Neural cell (in vitro differentiated cells): Measurements from ENCODE around the gene SPECC1.

Experiments
- EP300 ChIP-seq: fragments of 450-650 bp; conservative IDR thresholded peaks from 2 replicates; pipeline ENCODE4 v1.6.1; 2014; ENCODE audit warnings: antibody characterized with exemption, mild to moderate bottlenecking, moderate library complexity; ENCODE audit not compliant: poor library complexity, severe bottlenecking
- POLR2AphosphoS5 ChIP-seq: IDR thresholded peaks from 2 replicates; pipeline ENCODE4 v1.6.1; 2012
- SMC3 ChIP-seq: fragments of 450-650 bp; conservative IDR thresholded peaks from 2 replicates; pipeline ENCODE4 v1.6.1; 2014; ENCODE audit warnings: antibody characterized with exemption, mild to moderate bottlenecking, moderate library complexity; ENCODE audit not compliant: poor library complexity
- TAF1 ChIP-seq: IDR thresholded peaks from 2 replicates; pipeline ENCODE4 v1.6.1; 2012; ENCODE audit warnings: low read depth
- TF ChIP-seq, protein P1 (sequence below): fragments of 450-650 bp; IDR thresholded peaks from 2 replicates; pipeline ENCODE4 v1.5.1; 2014; ENCODE audit warnings: antibody characterized with exemption, mild to moderate bottlenecking, moderate library complexity; ENCODE audit not compliant: poor library complexity, severe bottlenecking
- TF ChIP-seq, protein P2 (sequence below): IDR thresholded peaks from 2 replicates; pipeline ENCODE4 v1.6.1; 2012; ENCODE audit warnings: borderline replicate concordance

DNA sequence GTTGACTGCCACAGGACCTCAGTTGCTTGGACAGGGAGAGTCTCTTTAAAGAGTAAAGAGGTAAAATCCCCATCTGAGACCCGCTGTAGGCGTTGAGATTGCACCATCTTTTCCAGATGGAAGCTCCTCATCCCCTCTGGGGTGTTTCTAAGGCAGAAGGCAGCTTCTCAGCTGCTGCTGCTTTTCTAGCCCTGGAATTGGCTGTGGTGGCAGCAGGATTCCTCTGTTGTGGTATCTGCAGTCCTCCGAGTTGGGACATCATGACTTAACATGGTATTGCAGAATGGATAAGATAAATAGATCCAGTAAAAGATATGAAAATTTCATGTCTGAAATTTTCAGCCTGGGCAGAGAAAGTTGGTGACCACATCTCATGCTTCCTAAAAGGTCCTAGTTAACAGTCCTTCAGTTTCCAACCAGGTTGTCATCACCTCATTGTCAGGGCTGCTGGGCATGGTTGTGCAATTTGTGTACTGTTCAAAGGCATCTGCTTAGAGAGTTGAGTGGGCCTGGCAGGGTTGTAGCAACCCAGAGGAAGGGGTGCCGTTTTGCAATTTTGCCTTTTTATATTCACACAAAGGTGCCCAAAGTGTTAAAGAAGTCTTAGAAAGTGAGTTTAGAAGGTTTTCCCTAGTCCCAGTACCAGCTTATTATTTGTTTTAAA, 150.4 kb downstream of the SPECC1 start:
- TF ChIP-seq, protein P1, sequence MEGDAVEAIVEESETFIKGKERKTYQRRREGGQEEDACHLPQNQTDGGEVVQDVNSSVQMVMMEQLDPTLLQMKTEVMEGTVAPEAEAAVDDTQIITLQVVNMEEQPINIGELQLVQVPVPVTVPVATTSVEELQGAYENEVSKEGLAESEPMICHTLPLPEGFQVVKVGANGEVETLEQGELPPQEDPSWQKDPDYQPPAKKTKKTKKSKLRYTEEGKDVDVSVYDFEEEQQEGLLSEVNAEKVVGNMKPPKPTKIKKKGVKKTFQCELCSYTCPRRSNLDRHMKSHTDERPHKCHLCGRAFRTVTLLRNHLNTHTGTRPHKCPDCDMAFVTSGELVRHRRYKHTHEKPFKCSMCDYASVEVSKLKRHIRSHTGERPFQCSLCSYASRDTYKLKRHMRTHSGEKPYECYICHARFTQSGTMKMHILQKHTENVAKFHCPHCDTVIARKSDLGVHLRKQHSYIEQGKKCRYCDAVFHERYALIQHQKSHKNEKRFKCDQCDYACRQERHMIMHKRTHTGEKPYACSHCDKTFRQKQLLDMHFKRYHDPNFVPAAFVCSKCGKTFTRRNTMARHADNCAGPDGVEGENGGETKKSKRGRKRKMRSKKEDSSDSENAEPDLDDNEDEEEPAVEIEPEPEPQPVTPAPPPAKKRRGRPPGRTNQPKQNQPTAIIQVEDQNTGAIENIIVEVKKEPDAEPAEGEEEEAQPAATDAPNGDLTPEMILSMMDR = no peak
- TF ChIP-seq POLR2AphosphoS5 (no peak), EP300 (no peak), SMC3 (no peak), TAF1 (no peak)
- TF ChIP-seq, protein P2, sequence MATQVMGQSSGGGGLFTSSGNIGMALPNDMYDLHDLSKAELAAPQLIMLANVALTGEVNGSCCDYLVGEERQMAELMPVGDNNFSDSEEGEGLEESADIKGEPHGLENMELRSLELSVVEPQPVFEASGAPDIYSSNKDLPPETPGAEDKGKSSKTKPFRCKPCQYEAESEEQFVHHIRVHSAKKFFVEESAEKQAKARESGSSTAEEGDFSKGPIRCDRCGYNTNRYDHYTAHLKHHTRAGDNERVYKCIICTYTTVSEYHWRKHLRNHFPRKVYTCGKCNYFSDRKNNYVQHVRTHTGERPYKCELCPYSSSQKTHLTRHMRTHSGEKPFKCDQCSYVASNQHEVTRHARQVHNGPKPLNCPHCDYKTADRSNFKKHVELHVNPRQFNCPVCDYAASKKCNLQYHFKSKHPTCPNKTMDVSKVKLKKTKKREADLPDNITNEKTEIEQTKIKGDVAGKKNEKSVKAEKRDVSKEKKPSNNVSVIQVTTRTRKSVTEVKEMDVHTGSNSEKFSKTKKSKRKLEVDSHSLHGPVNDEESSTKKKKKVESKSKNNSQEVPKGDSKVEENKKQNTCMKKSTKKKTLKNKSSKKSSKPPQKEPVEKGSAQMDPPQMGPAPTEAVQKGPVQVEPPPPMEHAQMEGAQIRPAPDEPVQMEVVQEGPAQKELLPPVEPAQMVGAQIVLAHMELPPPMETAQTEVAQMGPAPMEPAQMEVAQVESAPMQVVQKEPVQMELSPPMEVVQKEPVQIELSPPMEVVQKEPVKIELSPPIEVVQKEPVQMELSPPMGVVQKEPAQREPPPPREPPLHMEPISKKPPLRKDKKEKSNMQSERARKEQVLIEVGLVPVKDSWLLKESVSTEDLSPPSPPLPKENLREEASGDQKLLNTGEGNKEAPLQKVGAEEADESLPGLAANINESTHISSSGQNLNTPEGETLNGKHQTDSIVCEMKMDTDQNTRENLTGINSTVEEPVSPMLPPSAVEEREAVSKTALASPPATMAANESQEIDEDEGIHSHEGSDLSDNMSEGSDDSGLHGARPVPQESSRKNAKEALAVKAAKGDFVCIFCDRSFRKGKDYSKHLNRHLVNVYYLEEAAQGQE = no peak
